ENCODE results near the gene CEMIP2. TPM values are rescaled to one million over a fixed set of nuclear protein-coding genes. Genes with fewer than 3 reads are reported as not detected.

CEMIP2 gene
- total and polyA plus RNA-seq, 2 of the 13 experiments (the other 11 are each of a cell fraction or from before 2014, with no cell fraction given) = 94.3 to 128 TPM

DNA sequence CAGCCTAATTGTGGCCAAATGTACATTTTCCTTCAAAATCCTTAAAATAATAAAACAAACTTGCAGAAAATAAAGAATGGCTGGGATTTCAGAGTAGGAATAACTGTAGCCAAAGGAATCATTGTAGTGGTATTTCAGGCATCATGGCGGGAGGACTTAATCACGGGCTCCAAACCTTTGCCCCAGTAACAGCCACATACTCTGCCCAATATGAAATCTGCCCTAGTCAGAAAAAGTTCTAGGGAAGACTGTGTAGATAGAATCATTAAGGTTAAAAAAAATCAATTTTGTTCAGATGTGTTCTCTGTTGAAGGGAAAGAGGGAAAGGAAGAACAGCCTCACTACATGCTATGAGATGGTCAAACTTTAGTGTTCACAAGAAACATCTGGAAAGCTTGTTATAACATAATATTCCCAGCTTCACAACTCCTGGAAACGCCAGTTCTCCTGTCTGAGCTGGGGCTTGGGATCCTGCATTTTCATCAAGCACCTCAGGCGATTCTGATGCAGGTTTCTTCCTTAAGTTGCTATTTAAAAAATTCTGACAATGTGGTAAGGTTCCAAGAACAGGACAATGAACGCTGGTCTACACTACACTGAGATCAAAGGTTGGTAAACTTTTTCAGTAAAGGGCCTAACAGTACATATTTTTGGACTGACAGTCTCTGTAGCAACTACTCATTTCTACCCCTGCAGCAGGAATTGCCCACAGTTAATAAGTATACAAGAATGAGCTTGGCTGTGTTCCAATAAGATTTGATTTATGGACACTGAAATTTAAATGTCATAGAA, 87.9 kb downstream of the CEMIP2 start (continued):
- TF ChIP-seq, protein P1, sequence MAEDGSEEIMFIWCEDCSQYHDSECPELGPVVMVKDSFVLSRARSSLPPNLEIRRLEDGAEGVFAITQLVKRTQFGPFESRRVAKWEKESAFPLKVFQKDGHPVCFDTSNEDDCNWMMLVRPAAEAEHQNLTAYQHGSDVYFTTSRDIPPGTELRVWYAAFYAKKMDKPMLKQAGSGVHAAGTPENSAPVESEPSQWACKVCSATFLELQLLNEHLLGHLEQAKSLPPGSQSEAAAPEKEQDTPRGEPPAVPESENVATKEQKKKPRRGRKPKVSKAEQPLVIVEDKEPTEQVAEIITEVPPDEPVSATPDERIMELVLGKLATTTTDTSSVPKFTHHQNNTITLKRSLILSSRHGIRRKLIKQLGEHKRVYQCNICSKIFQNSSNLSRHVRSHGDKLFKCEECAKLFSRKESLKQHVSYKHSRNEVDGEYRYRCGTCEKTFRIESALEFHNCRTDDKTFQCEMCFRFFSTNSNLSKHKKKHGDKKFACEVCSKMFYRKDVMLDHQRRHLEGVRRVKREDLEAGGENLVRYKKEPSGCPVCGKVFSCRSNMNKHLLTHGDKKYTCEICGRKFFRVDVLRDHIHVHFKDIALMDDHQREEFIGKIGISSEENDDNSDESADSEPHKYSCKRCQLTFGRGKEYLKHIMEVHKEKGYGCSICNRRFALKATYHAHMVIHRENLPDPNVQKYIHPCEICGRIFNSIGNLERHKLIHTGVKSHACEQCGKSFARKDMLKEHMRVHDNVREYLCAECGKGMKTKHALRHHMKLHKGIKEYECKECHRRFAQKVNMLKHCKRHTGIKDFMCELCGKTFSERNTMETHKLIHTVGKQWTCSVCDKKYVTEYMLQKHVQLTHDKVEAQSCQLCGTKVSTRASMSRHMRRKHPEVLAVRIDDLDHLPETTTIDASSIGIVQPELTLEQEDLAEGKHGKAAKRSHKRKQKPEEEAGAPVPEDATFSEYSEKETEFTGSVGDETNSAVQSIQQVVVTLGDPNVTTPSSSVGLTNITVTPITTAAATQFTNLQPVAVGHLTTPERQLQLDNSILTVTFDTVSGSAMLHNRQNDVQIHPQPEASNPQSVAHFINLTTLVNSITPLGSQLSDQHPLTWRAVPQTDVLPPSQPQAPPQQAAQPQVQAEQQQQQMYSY (CRISPR knock-in tag; IDR thresholded peaks at IDR 0.05) = no peak
- TF ChIP-seq TCF7L2 (IDR thresholded peaks at IDR 0.05; ENCODE audit: low read depth, low read length) (no peak), ZNF577 (CRISPR knock-in tag; IDR thresholded peaks at IDR 0.05; ENCODE audit: borderline replicate concordance, low read depth) (no peak), ZNF432 (CRISPR knock-in tag; IDR thresholded peaks at IDR 0.05; ENCODE audit: borderline replicate concordance) (no peak), HOXA5 (CRISPR knock-in tag; IDR thresholded peaks at IDR 0.05) (no peak), MEIS2 (CRISPR knock-in tag; IDR thresholded peaks at IDR 0.05) (no peak), KAT7 (CRISPR knock-in tag; IDR thresholded peaks at IDR 0.05; ENCODE audit: borderline replicate concordance) (no peak), RELA (CRISPR knock-in tag; IDR thresholded peaks at IDR 0.05) (no peak), SAFB2 (CRISPR knock-in tag; IDR thresholded peaks at IDR 0.05; ENCODE audit: borderline replicate concordance, low read depth) (no peak), RBM22 (optimal IDR thresholded peaks at IDR 0.05; ENCODE audit: low read length) (peak; percentile 51)
- TF ChIP-seq, protein P2, sequence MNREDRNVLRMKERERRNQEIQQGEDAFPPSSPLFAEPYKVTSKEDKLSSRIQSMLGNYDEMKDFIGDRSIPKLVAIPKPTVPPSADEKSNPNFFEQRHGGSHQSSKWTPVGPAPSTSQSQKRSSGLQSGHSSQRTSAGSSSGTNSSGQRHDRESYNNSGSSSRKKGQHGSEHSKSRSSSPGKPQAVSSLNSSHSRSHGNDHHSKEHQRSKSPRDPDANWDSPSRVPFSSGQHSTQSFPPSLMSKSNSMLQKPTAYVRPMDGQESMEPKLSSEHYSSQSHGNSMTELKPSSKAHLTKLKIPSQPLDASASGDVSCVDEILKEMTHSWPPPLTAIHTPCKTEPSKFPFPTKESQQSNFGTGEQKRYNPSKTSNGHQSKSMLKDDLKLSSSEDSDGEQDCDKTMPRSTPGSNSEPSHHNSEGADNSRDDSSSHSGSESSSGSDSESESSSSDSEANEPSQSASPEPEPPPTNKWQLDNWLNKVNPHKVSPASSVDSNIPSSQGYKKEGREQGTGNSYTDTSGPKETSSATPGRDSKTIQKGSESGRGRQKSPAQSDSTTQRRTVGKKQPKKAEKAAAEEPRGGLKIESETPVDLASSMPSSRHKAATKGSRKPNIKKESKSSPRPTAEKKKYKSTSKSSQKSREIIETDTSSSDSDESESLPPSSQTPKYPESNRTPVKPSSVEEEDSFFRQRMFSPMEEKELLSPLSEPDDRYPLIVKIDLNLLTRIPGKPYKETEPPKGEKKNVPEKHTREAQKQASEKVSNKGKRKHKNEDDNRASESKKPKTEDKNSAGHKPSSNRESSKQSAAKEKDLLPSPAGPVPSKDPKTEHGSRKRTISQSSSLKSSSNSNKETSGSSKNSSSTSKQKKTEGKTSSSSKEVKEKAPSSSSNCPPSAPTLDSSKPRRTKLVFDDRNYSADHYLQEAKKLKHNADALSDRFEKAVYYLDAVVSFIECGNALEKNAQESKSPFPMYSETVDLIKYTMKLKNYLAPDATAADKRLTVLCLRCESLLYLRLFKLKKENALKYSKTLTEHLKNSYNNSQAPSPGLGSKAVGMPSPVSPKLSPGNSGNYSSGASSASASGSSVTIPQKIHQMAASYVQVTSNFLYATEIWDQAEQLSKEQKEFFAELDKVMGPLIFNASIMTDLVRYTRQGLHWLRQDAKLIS (CRISPR knock-in tag; IDR thresholded peaks at IDR 0.05) = no peak; the same call in 1 of the 2 replicates
- TF ChIP-seq, protein P3, sequence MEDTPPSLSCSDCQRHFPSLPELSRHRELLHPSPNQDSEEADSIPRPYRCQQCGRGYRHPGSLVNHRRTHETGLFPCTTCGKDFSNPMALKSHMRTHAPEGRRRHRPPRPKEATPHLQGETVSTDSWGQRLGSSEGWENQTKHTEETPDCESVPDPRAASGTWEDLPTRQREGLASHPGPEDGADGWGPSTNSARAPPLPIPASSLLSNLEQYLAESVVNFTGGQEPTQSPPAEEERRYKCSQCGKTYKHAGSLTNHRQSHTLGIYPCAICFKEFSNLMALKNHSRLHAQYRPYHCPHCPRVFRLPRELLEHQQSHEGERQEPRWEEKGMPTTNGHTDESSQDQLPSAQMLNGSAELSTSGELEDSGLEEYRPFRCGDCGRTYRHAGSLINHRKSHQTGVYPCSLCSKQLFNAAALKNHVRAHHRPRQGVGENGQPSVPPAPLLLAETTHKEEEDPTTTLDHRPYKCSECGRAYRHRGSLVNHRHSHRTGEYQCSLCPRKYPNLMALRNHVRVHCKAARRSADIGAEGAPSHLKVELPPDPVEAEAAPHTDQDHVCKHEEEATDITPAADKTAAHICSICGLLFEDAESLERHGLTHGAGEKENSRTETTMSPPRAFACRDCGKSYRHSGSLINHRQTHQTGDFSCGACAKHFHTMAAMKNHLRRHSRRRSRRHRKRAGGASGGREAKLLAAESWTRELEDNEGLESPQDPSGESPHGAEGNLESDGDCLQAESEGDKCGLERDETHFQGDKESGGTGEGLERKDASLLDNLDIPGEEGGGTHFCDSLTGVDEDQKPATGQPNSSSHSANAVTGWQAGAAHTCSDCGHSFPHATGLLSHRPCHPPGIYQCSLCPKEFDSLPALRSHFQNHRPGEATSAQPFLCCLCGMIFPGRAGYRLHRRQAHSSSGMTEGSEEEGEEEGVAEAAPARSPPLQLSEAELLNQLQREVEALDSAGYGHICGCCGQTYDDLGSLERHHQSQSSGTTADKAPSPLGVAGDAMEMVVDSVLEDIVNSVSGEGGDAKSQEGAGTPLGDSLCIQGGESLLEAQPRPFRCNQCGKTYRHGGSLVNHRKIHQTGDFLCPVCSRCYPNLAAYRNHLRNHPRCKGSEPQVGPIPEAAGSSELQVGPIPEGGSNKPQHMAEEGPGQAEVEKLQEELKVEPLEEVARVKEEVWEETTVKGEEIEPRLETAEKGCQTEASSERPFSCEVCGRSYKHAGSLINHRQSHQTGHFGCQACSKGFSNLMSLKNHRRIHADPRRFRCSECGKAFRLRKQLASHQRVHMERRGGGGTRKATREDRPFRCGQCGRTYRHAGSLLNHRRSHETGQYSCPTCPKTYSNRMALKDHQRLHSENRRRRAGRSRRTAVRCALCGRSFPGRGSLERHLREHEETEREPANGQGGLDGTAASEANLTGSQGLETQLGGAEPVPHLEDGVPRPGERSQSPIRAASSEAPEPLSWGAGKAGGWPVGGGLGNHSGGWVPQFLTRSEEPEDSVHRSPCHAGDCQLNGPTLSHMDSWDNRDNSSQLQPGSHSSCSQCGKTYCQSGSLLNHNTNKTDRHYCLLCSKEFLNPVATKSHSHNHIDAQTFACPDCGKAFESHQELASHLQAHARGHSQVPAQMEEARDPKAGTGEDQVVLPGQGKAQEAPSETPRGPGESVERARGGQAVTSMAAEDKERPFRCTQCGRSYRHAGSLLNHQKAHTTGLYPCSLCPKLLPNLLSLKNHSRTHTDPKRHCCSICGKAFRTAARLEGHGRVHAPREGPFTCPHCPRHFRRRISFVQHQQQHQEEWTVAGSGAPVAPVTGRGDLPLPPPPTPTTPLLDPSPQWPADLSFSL (CRISPR knock-in tag; IDR thresholded peaks at IDR 0.05) = no peak
- TF ChIP-seq, protein P4, sequence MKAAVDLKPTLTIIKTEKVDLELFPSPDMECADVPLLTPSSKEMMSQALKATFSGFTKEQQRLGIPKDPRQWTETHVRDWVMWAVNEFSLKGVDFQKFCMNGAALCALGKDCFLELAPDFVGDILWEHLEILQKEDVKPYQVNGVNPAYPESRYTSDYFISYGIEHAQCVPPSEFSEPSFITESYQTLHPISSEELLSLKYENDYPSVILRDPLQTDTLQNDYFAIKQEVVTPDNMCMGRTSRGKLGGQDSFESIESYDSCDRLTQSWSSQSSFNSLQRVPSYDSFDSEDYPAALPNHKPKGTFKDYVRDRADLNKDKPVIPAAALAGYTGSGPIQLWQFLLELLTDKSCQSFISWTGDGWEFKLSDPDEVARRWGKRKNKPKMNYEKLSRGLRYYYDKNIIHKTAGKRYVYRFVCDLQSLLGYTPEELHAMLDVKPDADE (CRISPR knock-in tag; IDR thresholded peaks at IDR 0.05) = no peak
